GM21723 (cell line): ENCODE measurements around the gene KLHL11.

Source experiments
- ATAC-seq: cut with Tn5 transposase; IDR thresholded peaks from one replicate; pipeline ENCODE4 v1.9.1; 2021; ENCODE audit warnings: mild to moderate bottlenecking, moderate library complexity; ENCODE audit not compliant: unreplicated experiment

The KLHL11 gene

DNA sequence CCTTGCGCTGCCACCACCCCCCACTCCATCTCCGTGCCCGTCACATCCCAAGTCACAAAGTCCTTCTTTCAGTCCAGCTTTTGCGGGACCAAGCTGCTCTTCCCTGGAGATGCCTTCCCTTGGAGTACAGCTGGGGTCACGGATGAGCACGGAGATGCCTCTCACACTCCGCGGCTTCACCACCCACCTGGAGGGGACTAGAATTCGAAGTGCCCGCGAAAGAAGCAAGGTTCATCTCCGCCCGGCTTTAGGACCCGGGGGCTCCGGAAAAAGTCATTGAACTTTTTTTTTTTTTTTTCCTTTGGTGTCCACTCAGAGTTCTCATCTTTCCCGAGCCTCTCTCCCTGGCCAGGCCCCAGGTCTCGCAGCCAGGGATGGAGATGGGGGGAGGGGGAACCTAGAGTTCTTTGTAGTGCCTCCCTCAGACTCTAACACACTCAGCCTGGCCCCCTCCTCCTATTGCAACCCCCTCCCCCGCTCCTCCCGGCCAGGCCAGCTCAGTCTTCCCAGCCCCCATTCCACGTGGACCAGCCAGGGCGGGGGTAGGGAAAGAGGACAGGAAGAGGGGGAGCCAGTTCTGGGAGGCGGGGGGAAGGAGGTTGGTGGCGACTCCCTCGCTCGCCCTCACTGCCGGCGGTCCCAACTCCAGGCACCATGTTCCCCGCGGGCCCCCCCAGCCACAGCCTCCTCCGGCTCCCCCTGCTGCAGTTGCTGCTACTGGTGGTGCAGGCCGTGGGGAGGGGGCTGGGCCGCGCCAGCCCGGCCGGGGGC lies 52.7 kb downstream of the KLHL11 start, which contains the start of gene FKBP10:
FKBP10 (plus strand) TSS at position 624 of the 771 bp plus-strand sequence; CDS start at position 655, 31 bp downstream.
- no peak for ATAC-seq

DNA sequence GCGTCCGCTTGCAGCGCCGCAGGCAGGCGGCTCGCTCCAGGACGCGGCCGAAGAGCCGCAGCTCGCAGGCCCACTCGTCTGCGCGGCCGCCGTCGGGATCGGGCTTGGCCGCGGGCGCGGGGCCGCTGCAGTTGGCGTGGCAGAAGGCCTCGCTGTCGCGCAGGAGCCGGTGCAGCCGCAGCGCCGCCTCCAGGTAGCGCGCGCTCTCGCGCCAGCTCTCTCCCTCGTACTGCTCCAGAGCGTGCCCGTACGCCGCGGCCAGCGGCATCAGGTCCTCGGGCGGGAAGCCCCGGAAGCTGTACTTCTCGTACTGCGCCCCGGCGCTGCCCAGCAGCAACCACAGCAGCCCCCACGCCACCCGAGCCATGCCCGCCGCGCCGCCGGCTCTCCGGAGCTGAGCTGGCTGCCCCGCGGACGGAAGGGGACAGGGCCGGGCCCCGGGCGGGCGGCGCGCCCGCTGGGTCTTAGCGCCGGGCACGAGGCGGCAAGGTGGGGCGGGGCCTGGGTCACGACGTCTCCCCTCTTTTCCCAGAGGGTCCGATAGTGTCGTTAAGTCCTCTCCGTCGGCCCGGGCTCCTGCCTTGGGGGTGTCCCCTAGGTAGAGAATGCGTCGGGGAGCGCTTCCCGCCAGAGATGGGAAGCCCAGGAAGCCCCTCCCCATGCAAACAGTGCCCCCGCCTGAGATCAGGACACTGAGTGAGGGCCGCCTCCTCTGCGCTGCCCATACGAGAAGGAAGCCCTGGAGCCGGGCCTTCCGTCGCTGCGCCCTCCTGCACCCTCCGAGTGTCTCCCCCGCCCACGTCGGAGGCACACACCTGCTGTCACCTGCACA lies 53.5 kb downstream of the KLHL11 start, which contains the start of gene P3H4:
P3H4 (minus strand) TSS at position 401 of the 832 bp plus-strand sequence; CDS start at position 367, 34 bp downstream.
- peak; percentile 73 for ATAC-seq

- peak; percentile 10 for ATAC-seq
Measured at GRCh38 chr17:41810659-41811548, 54.3 kb downstream of the KLHL11 start.

DNA sequence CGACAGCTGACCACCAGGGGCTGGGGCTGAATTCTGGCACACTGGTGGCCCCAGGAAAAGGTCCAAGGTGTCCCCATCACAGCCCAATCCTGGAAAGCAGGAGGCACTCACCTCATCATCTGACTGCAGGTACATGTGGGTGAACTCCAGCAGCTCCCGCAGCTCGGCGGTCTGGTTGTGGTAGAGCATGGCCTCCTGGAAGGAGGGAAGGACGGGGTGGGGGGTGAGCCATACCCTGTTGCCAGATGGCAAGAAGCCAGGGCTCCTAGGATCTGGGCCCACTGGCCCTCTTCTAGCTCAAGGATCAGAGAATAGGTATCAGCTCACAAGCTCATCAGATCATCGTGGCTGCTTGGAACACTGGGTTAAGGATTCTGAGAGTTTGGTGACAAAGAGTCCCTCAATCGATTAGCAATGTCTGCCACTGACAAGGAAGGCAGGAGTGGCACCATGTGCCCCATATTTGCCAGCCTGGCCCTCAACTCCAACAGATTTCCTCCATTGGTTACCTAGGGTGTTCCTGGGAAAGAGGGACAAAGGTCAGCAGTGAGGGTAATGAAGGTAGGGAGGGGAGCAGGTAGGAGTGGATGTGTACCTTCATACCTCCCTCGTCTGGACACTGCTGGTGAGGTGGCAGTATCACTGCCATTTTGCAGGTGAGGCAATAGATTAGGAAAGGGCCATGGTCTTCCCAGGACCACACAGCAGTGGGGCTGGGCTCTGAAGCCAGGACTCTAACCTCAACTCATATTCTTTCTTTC lies 58.4 kb downstream of the KLHL11 start:
- no peak for ATAC-seq
